Upper lobe of left lung (tissue), 4 donors: ENCODE data around the gene YKT6.

Experiments
- CTCF ChIP-seq, 6 experiments: fragments of 450-650 bp in 4 of 6; fragments of 200-600 bp in 2 of 6; sonication (generic) in 2 of 6; IDR thresholded peaks; one replicate each; pipeline ENCODE4 v1.5.1; 2016 to 2019; ENCODE audit warnings: antibody characterized with exemption in 6 of 6
- POLR2A ChIP-seq, 4 donors: fragments of 450-650 bp; IDR thresholded peaks; one replicate each; pipeline ENCODE4 v1.5.1; 2016 to 2017; ENCODE audit warnings: antibody characterized with exemption in 4 of 4, mild to moderate bottlenecking in 2 of 4

GRCh38 chr7:44239361-44239760, 38.6 kb downstream of the YKT6 start:
- no peak for TF ChIP-seq CTCF (IDR thresholded peaks at IDR 0.05)
- TF ChIP-seq POLR2A (IDR thresholded peaks at IDR 0.05): no peak
